HG02852 (cell line): ENCODE data around the gene C3AR1.

Experiments used
- ATAC-seq: cut with Tn5 transposase; IDR thresholded peaks from one replicate; pipeline ENCODE4 v1.9.1; 2021; ENCODE audit warnings: mild to moderate bottlenecking, moderate library complexity; ENCODE audit not compliant: unreplicated experiment

C3AR1 gene

DNA sequence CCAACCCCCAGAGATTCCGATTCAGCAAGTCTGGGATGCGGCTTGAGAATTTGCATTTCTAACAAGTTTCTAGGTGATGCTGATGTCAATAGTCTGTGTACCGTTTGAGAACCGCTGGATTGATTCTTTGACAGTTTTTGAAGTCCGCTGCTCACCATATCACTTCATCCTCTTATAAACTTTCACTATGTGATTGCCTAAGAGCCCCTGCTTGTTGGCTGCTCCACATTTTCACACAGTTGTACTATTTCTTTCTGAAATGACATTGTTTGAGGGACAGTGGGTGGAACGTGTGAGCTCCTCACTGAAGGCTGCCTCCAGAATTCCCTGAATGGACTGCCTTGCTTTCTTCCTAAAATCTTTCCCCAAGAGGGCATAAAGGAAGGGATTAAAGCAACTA, 7.7 kb downstream of the C3AR1 start:
- no peak for ATAC-seq

GRCh38 chr12:8057839-8058238, 8.3 kb downstream of the C3AR1 start:
- ATAC-seq, result no peak

DNA sequence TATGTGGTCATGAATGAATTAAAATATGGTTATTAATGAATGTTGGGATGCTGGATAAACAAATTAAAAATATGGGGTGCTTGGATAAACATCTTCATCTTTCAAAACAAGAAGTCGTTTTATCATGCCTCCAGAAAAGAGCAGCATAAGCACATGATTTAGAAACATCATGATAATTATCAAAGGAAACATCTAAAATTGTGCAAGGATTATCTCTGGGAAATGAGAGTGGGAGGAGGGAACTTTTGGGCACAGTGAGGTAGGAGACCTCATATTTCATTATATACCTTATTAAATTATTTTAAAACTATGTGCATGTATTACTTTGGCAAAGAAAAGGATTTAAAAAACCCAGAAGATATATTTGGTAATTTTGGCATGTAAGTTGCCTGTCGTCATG, 8.9 kb downstream of the C3AR1 start:
- ATAC-seq, result no peak

DNA sequence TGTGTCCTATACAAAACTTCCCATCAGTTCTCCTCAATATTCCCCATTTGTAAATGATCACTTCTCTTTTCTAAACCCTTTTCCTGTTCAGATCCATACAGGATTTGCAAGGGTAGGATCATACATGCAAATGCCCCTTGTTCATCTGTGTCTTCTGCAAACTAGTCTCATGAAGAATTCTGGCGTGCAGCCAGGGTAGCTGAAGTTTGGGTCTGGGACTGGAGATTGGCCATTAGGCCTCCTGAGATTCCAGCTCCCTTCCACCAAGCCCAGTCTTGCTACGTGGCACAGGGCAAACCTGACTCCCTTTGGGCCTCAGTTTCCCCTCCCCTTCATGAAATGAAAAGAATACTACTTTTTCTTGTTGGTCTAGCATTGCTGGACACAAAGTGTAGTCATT, 11.3 kb downstream of the C3AR1 start:
- no peak for ATAC-seq

DNA sequence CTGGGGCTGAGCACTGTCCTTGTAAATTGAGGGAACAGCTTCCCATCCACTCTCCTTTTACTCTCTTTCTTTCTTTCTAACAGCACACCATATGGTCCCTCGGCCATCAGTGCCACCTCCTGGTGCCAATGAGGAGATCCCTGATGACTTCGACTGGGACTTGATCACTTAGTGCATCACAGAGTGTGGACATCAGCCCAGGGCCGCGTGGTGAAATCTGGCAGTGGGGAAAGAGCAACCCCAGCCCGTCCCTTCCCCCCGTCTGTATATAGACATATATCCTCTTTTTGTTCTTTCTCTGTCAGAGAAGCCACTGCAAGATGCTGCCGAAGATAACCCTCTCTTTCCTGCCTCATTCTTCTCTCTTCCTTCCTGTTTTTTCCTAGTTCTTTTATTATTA, 13.5 kb downstream of the C3AR1 start:
- no peak for ATAC-seq

- no peak for ATAC-seq
These were observed 15.4 kb downstream of the C3AR1 start for GRCh38 chr12:8050600-8051250.

DNA sequence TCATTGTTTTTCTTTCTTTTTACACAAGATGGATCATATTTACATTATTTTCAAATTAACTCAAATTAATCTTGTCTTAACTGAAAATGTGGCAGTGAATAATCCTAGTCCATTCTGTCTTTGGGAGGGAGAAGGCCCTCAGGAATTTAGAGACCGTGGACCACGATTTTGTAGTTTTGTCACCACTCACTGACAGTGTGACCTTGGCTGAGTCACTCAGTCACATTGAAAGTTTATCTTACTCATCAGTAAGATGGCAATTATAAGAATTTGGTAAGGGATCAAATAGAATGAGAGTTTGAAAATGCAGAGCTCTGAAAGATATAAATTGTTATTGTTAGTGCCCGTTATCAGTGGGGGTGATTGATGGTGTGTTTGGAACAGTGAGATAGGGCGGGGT, 17.3 kb downstream of the C3AR1 start:
- no peak for ATAC-seq

DNA sequence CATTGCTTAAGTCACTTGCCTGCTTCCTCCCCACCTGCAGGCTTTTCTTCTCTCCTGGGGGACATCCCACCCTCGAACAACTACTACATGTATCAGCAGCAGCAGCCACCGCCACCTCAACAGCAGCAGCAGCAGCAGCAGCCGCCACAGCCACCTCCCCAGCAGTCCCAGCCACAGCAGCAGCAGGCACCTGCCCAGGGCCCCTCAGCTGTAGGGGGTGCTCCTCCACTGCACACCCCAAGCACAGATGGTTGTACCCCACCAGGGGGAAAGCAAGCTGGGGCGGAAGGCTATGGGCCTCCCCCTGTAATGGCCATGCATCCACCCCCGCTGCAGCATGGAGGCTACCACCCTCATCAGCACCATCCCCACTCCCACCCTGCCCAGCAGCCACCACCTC, 18.3 kb downstream of the C3AR1 start:
- no peak for ATAC-seq

DNA sequence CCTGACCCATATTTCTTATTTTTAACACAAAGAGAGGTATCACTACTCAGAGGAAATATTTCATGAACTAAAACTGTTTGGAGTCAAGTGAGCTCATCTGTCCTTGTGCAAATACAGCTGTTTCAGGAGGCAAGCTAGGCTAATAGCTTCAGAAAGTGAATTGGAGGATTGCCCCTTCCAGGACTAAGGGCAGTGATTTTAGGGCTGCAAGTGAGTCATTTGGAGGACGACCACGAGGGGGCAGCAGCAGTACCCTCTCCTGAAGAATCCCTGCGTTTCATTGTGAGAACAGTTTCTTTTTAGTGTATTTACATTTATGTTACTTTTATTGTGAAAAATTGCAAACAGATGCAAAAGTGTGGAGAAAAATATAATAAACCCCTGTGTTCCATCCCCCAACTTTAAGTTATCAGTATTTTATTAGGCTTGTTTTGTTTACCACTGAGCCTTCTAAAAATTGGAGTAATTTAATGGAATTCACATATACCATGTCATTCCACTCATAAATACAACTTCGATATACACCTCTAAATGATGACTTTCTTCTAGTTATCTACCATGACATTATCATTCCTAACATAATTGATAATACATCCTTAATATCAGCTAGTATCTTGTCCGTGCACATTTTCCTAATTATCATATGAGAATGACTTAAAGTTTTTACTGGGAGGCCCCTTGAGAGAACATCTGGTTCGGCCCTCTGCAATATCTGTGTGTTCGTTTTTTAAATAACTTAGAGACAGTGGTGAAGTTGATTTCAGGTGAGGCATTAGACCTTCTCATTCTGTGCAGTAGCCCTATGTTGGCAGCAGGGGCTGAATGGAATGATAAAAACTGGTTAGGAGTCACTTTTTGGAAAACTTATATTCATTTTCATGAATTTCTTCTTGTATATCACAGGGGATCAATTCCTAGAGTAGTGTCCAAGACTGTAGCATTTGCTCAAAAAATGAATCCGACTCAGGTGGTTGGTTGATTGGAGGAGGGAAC, 19.9 kb downstream of the C3AR1 start:
- no peak for ATAC-seq

DNA sequence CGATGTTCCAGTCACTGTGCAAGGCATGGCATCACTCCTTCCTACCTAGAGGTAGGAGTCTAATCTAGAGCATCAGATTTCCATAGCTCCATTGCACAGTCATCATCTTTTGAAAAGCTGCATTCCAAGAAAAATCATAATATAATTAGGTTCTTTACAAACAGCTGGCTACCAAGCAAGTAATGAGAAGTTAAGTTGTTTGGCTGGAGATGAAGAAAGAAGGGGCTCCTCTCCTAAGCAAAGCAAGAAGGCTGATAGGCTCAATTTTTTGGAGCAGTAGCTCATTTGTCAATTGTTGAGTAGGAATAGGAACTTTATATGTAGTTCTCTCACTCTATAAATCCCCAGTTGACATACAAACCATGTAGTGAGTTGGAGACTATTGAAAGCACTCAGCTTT, 25.4 kb downstream of the C3AR1 start:
- ATAC-seq, result no peak

- no peak for ATAC-seq
These were observed 27.5 kb downstream of the C3AR1 start for GRCh38 chr12:8038659-8039114.

DNA sequence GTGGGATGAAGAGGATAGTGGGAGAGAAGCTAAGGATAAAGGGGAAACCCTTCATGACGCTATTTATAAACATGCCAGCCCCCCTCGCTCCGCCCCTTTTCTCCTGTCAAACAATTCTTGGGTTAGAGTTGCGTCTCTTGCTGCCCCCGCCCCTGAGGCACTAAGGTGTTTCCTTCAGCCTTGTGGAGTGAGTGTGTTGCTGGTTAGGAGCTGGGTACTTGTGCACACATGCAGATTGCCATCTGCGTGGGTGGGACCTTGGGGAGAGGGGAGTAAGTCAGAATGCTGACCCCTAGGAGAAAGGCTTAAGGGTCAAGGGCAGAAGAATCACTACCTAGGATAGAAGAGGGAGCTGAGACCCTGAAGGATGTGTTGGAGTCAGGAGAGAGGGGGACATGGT, 28.2 kb downstream of the C3AR1 start:
- ATAC-seq, result no peak

DNA sequence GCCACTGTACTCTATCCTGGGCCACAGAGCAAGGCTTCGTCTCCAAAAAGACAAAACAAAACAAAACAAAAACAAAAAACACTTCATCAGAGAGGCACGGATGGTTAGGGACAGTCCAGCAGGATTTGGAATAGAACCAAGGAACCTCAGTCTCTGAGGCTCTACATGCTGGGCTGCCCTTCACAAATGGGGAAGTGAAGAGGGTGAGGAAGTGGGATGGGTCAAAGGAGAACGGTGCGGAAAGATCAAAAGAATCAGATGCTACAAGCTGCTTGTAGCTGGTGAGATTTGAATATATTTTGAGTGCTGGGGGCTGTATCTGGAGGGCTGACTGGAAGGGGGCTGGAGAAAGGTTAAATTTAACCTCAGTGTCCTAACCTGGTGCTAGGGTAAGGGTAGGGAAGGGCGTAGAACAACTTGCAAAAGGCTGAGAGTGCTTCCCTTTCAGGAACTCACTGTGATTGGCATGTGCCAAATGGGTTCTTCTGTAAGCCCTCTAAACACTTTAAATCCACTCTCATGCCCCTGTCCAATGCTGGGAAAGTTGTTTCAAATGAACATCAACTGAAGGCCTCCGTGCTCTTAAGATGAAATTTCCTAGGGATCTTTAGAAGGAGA, 29.0 kb downstream of the C3AR1 start:
- no peak for ATAC-seq

DNA sequence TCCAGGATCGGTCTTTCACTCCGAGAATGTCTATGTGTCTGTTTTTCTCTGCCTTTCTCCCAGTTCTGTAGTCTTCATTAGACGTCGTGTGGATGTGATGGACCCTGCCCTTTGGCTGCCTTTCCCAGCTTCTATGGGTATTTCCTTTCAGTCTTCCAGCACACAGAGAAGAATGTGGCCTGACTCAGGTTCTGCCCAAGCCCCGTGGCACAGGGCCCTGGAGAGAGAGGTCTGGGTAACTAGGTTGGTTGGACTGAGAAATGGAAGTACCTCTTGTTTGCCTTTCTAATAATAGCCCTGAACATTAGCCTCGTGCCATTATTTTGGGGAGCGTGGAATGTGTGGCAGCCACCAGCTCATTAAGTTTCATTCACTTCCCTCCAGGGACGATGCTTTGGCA, 29.8 kb downstream of the C3AR1 start:
- no peak for ATAC-seq

GRCh38 chr12:8035440-8036010, 30.6 kb downstream of the C3AR1 start:
- ATAC-seq, result no peak

DNA sequence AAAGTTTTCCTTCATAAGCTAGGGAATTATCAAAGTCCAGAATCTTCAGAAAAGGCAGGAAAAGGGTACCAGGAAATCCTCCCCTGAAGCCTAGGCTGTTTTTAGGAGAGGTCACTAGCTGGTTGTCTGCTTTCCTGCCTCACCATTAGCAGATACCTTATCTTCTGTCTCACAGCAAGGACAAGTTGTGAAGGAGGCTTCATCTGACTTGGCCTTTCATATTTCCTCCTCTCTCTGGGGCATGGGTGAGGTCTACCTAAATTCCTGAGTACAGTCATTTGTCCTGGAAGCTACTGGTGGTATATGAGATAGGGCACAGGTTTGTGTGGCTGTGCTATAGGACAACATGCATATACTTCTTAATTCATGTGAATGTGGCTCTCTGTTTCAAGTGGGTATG, 31.4 kb downstream of the C3AR1 start:
- ATAC-seq, result no peak

DNA sequence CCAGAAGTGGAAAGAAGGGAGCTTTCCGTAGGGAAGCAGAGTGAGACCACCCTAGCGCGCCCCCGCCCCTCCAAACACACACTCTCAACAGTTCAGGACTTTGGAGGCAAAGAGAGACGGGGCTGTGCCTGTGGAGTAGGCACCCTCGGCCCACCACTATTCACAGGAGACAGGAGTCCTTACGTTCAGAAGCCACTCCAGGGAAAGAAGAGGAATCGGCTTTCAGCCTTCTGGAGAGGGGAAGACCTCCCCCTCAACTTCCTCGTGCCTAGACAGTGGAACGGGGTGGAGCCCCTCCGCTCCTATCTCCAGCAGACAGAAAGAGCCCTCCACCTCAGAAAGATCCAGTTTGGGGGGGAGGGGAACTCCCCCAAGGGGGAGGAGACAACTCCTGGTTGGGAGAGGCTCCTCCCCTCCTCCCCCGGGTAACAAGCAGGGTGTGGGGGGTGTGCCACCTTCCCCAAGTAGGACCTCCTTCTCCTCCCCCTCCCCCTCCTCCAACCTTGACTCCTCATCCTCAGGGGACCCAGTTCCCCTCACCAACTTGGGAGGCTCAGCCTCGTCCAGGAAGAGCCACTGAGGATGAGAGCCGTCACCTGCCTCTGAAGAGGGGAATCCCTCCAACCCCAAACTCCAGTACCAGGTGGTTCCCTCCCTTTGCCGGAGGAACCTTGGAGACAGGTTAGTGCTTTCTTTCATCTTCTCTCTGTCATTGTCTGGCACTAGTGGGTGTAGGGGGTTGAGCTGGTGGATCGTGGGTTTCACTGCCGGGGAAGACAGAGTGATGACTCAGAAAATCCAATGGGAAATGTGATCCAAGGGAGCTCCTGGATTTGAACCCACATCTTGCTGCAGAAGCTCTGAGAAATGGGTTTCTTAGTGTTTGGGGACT, 32.8 kb downstream of the C3AR1 start:
- peak; percentile 20 for ATAC-seq

- peak; percentile 82 for ATAC-seq
These were observed 33.7 kb downstream of the C3AR1 start, which contains the start of gene FOXJ2 for GRCh38 chr12:8032242-8033152. Gene FOXJ2 (plus strand): TSS chr12:8032716. CDS start chr12:8039833, 7,117 bp downstream.

- no peak for ATAC-seq
These were observed 34.3 kb downstream of the C3AR1 start for GRCh38 chr12:8031872-8032241.
